Ectodermal cell (in vitro differentiated cells): Measurements from ENCODE around the gene AUTS2.

Experiments used
- H3K27ac ChIP-seq: 2 replicates; pipeline ENCODE4 v1.7.0; 2013; ENCODE audit warnings: mild to moderate bottlenecking, low read depth, low read length; ENCODE audit not compliant: insufficient read depth, poor library complexity, severe bottlenecking
- H3K27me3 ChIP-seq: 2 replicates; pipeline ENCODE4 v1.7.0; 2013; ENCODE audit warnings: mild to moderate bottlenecking, low read length; ENCODE audit not compliant: insufficient read depth, control insufficient read depth, poor library complexity, severe bottlenecking
- H3K36me3 ChIP-seq: one replicate; pipeline ENCODE4 v1.7.0; 2013; ENCODE audit warnings: low read length; ENCODE audit not compliant: control insufficient read depth, insufficient read depth
- H3K4me1 ChIP-seq: one replicate; pipeline ENCODE4 v1.7.0; 2013; ENCODE audit warnings: low read length; ENCODE audit not compliant: control insufficient read depth, insufficient read depth
- H3K4me3 ChIP-seq: 2 replicates; pipeline ENCODE4 v1.7.0; 2013; ENCODE audit warnings: low read depth, low read length, control low read depth; ENCODE audit not compliant: insufficient read depth
- H3K9me3 ChIP-seq: 2 replicates; pipeline ENCODE4 v1.7.0; 2013; ENCODE audit warnings: mild to moderate bottlenecking, low read length, moderate library complexity; ENCODE audit not compliant: control insufficient read depth
- WGBS, 2 experiments: methylation state at CpG; one replicate each; pipeline ENCODE4 v1.1.7; 2013; ENCODE audit warnings: missing lambda C conversion rate in 2 of 2; 5-methylcytosine and 5-hydroxymethylcytosine counted together

The AUTS2 gene

GRCh38 chr7:70343519-70343918 lies 745.2 kb downstream of the AUTS2 start:
- no peaks in the 10 kb centered on the region for H3K9me3 ChIP-seq
- no peaks in the 10 kb centered on the region for H3K36me3 ChIP-seq
- 31 to 52% methylated on average over 2 of the region's 2 CpGs for WGBS, 2 experiments
- peak overlapping the region; percentile 56 for H3K27ac ChIP-seq
- no peak overlapping the region for H3K4me3 ChIP-seq
- no peaks in the 10 kb centered on the region for H3K27me3 ChIP-seq
- peaks cover 24% of the 10 kb centered on the region for H3K4me1 ChIP-seq

- Histone ChIP-seq H3K36me3 (no peaks in the 10 kb centered on the region), H3K9me3 (no peaks in the 10 kb centered on the region), H3K4me1 (peaks cover 29% of the 10 kb centered on the region), H3K27me3 (no peaks in the 10 kb centered on the region), H3K4me3 (no peak overlapping the region), H3K27ac (no peak overlapping the region)
- WGBS, 2 experiments = 86 to 100% methylated on average over 1 of the region's 2 CpGs
These were observed 746.5 kb downstream of the AUTS2 start for GRCh38 chr7:70344726-70345125.

- no peaks in the 10 kb centered on the region for H3K36me3 ChIP-seq
- WGBS, 2 experiments = 95 to 97% methylated on average over 5 of the region's 5 CpGs
- H3K4me3 ChIP-seq = no peak overlapping the region
- H3K27ac ChIP-seq = no peak overlapping the region
- H3K27me3 ChIP-seq = no peaks in the 10 kb centered on the region
- no peaks in the 10 kb centered on the region for H3K9me3 ChIP-seq
- H3K4me1 ChIP-seq = peaks cover 29% of the 10 kb centered on the region
These were observed 748.7 kb downstream of the AUTS2 start for GRCh38 chr7:70346844-70347462.

- Histone ChIP-seq H3K27me3 (no peaks in the 10 kb centered on the region), H3K4me1 (peaks cover 22% of the 10 kb centered on the region), H3K4me3 (no peak overlapping the region), H3K36me3 (no peaks in the 10 kb centered on the region), H3K9me3 (no peaks in the 10 kb centered on the region), H3K27ac (no peak overlapping the region)
- WGBS, 2 experiments = 94 to 96% methylated on average over 3 of the region's 3 CpGs
These were observed 749.4 kb downstream of the AUTS2 start for GRCh38 chr7:70347463-70348254.

- Histone ChIP-seq H3K4me3 (no peak overlapping the region), H3K4me1 (peaks cover 16% of the 10 kb centered on the region), H3K36me3 (no peaks in the 10 kb centered on the region), H3K9me3 (no peaks in the 10 kb centered on the region), H3K27me3 (no peaks in the 10 kb centered on the region), H3K27ac (no peak overlapping the region)
- WGBS, 2 experiments = 94 to 100% methylated on average over 2 of the region's 2 CpGs
These were observed 750.8 kb downstream of the AUTS2 start for GRCh38 chr7:70349031-70349430.

- H3K4me1 ChIP-seq = peaks cover 10% of the 10 kb centered on the region
- no peaks in the 10 kb centered on the region for H3K9me3 ChIP-seq
- H3K27ac ChIP-seq = no peak overlapping the region
- no peaks in the 10 kb centered on the region for H3K36me3 ChIP-seq
- 78 to 100% methylated on average over 1 of the region's 1 CpG for WGBS, 2 experiments
- H3K4me3 ChIP-seq = no peak overlapping the region
- H3K27me3 ChIP-seq = no peaks in the 10 kb centered on the region
These were observed 751.5 kb downstream of the AUTS2 start for GRCh38 chr7:70349819-70350218.

GRCh38 chr7:70352088-70352487 lies 753.8 kb downstream of the AUTS2 start:
- H3K27me3 ChIP-seq = no peaks in the 10 kb centered on the region
- H3K4me1 ChIP-seq = peaks cover 20% of the 10 kb centered on the region
- WGBS, 2 experiments = 89 to 96% methylated on average over 4 of the region's 4 CpGs
- H3K36me3 ChIP-seq = no peaks in the 10 kb centered on the region
- no peak overlapping the region for H3K4me3 ChIP-seq
- H3K9me3 ChIP-seq = no peaks in the 10 kb centered on the region
- H3K27ac ChIP-seq = no peak overlapping the region

- H3K27ac ChIP-seq = no peak overlapping the region
- no peak overlapping the region for H3K4me3 ChIP-seq
- no peaks in the 10 kb centered on the region for H3K27me3 ChIP-seq
- 89% methylated on average over 2 of the region's 2 CpGs for whole genome bisulfite sequencing, 2 experiments
- H3K36me3 ChIP-seq = no peaks in the 10 kb centered on the region
- no peaks in the 10 kb centered on the region for H3K9me3 ChIP-seq
- peaks cover 20% of the 10 kb centered on the region for H3K4me1 ChIP-seq
These were observed 754.6 kb downstream of the AUTS2 start for GRCh38 chr7:70352906-70353305.

- no peak overlapping the region for H3K27ac ChIP-seq
- H3K4me1 ChIP-seq = peaks cover 20% of the 10 kb centered on the region
- H3K27me3 ChIP-seq = no peaks in the 10 kb centered on the region
- 94 to 98% methylated on average over 2 of the region's 2 CpGs for WGBS, 2 experiments
- no peaks in the 10 kb centered on the region for H3K9me3 ChIP-seq
- no peaks in the 10 kb centered on the region for H3K36me3 ChIP-seq
- H3K4me3 ChIP-seq = no peak overlapping the region
These were observed 755.2 kb downstream of the AUTS2 start for GRCh38 chr7:70353330-70353945.

GRCh38 chr7:70353946-70354335 lies 755.7 kb downstream of the AUTS2 start:
- Histone ChIP-seq H3K27ac (no peak overlapping the region), H3K36me3 (no peaks in the 10 kb centered on the region), H3K27me3 (no peaks in the 10 kb centered on the region), H3K4me1 (peaks cover 20% of the 10 kb centered on the region), H3K9me3 (no peaks in the 10 kb centered on the region), H3K4me3 (no peak overlapping the region)
- WGBS, 2 experiments = 95 to 97% methylated on average over 4 of the region's 4 CpGs
